Cortex of kidney (tissue), 1 donor: Measurements from ENCODE around the gene RRH.

ENCODE experiments used
- DNase-seq: peaks from one replicate; lab custom pipeline; 2025; lab: John Stamatoyannopoulos, UW

Gene RRH

DNA sequence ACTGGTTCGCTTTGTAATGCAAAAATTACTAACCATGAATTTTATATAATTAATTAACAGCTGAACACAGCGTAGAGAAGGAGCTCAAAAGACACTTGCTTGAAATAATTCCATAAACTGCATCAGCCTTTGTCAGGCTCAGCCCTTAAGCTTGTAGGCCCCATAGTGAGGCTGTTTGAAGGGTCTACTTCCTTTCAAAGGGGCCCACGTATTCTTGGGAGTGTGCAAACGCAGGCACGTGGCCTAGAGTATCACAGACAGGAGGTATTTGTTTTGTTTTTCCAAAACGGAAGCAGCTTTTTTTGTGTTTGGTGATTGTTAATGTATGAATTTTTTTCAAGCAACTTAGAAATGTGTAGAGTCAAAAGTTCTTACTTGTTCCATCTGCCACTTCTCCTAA lies 59.3 kb downstream of the RRH start:
- no peak for DNase-seq

DNA sequence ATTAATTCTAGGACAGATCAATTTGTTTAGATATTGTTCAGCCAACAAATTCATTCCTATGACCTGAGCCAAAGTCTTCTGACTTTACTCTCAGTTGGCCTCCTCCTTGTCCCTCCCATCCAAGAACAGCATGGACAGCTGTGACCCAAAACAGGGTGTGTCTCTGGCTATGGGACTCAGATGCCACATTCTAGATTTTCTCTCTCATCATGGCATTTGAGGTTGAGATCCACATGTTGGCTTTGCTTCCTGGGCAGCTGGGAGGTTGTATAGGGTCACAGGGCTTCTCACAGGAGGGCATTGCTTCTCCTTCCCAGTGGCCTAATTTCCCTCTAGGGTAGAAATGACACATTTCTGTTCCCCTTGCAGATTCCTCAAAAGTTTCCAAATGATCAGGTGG lies 62.3 kb downstream of the RRH start:
- DNase-seq, result no peak
